IgD-negative memory B cell (primary cell): ENCODE results near the gene EBF3. TPM values are rescaled to one million over a fixed set of nuclear protein-coding genes. Genes with fewer than 3 reads are reported as not detected.

Source experiments
- H3K27ac Mint-ChIP-seq, 3 donors: one replicate each; pipeline ENCODE4 v1.8.0; 2020 to 2022; ENCODE audit warnings: mild to moderate bottlenecking in 3 of 3, mixed read lengths in 3 of 3, moderate library complexity in 1 of 3
- H3K27me3 Mint-ChIP-seq: one replicate; pipeline ENCODE4 v1.8.0; 2021; ENCODE audit warnings: mixed read lengths
- H3K36me3 Mint-ChIP-seq: one replicate; pipeline ENCODE4 v1.8.0; 2020; ENCODE audit warnings: mild to moderate bottlenecking, mixed read lengths
- H3K4me1 Mint-ChIP-seq, 3 donors: one replicate each; pipeline ENCODE4 v1.8.0; 2020 to 2022; ENCODE audit warnings: mixed read lengths in 3 of 3, mild to moderate bottlenecking in 1 of 3
- H3K4me3 Mint-ChIP-seq, 4 donors: one replicate each; pipeline ENCODE4 v1.8.0; 2020 to 2022; ENCODE audit warnings: mild to moderate bottlenecking in 4 of 4, mixed read lengths in 4 of 4, moderate library complexity in 3 of 4
- H3K9me3 Mint-ChIP-seq, 3 donors: one replicate each; pipeline ENCODE4 v1.8.0; 2020 to 2021; ENCODE audit warnings: mixed read lengths in 3 of 3, mild to moderate bottlenecking in 1 of 3
- polyA plus RNA-seq: library from polyadenylated mRNA; unstranded; fragments of 300-500 nt; fragmentation: Illumina TruSeq; gene quantifications from one replicate; pipeline ENCODE4 v1.2.3, GENCODE V29; 2021

The EBF3 gene
- polyA plus RNA-seq, 1 donor from 2014 or later = not detected

DNA sequence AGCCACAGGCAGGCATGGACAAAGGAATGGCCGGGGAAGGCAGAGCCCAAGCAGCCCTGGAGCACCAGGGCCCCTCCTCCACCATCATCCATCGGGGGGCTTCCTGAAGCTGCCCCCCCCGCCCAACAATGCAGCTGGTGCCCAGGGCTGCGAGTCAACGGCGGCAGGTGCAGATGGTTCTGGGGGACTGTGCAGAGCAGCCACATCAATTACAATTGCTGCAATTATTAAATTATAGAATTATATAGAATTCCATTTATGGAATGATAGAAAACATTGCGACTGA, 28.3 kb downstream of the EBF3 start:
- Mint-ChIP-seq H3K36me3 (no peaks in the 10 kb centered on the region), H3K4me1 (no peaks in the 10 kb centered on the region), H3K27ac (no peak overlapping the region), H3K27me3 (peaks cover 4% of the 10 kb centered on the region), H3K4me3 (no peak overlapping the region), H3K9me3 (peaks cover 0 to 3% (median 0%) of the 10 kb centered on the region in 3 donors)

DNA sequence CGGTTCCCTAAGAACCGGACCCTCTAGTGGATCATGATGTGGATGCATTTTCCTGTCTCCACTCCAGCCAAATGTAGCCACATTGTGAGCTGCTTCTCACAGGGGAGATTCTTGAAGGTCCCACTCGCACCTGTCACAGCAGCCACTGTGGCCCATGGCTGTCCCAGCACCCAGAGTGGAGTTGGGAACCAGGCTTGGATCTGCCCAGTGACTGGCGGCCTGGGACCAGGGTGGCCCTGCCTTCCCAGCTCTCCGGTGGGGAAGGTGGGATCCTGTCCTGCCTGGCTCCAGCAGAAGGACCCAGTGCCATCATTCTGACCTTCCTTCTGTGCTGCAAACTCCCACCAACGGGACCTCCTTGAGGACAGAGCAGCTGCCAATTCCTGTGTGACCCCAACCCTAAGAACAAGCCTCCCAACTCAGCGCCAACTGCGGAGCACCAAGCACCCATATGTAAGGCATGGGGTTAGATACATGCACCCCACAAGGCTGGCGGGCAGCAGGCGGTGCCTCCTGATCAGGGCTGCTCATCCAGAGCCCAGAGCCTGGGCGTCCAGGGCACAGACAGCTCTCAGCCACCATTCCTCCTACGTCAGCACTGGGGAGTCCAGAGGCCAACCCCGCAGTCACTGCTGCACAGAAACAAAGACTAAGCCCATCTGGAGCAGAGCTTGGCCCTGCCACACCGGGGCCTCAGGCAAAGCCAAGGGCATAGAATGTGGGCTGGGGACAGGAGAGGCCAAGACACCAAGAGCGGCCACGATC, 28.8 kb downstream of the EBF3 start:
- Mint-ChIP-seq H3K36me3 (no peaks in the 10 kb centered on the region), H3K9me3 (peaks cover 0 to 3% (median 0%) of the 10 kb centered on the region in 3 donors), H3K27me3 (peaks cover 4% of the 10 kb centered on the region), H3K4me1 (no peaks in the 10 kb centered on the region), H3K4me3 (no peak overlapping the region), H3K27ac (no peak overlapping the region)

DNA sequence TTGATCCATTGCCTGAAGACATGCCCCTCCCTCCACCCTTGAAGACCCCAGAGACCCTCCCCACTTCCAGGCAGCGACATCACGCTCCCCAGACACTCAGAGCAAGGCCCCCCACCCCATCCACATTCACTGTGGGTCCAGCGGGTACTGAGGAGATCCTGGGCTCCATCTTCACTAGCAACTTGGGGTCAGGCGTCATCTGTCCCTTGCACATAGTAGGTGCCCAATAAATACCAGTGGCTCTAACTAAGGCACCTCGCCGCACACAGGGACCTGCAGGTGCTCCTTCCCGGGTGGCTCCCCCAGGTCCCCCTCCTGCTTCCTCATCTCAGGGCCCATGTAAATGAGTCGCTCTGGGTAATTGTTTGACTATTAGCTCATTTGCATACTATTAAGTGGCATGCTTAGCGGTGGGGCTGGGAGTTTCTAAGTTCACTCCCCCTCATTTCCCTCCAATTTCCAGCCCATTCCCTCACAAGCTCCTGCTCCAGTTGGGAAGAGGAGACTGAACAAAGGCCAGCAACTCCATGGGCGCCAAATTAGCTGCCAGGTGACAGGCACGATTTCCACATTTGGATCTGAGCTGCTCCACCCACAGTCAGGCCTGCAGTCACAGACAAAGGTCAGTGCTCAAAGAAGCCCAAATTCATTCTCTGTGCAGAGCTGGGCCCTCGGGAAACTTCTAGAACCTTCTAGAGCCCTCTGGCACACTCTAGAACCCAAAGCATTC, 29.7 kb downstream of the EBF3 start:
- H3K4me3 Mint-ChIP-seq = no peak overlapping the region
- no peak overlapping the region for H3K27ac Mint-ChIP-seq
- peaks cover 0 to under 1% (median 0%) of the 10 kb centered on the region in 3 donors for H3K9me3 Mint-ChIP-seq
- H3K36me3 Mint-ChIP-seq = no peaks in the 10 kb centered on the region
- peaks cover 4% of the 10 kb centered on the region for H3K27me3 Mint-ChIP-seq
- H3K4me1 Mint-ChIP-seq = no peaks in the 10 kb centered on the region

DNA sequence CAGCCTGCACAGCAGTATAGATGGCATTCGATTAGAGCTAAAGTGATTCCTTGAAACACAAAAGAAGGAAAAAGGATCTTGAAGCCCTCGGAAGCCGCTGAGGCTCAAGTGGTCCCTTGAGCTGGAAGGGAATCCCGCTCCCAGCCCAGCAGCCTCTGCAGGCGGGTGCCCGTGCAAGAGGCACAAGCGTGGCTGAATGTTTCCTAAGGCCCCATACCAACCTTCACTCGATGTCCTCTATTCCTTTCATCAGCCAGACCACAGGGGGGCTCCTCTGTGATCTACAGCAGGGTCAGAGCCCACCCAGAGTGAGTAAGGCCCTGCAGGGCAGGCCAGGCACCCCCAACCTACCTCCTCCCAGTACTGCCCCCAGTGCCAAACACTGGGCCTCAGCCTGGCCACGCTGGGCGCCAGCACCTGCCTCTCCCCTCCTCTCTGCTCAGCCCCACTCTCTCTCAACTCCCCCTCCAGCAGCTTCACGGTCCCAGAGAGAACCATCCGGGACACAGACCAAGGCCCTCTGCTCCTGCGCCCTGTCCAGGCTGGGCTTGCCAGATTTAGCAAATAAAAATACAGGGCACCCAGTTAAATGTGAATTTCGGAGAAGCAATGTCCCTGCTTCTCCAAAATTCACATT, 30.5 kb downstream of the EBF3 start:
- Mint-ChIP-seq H3K4me3 (no peak overlapping the region), H3K27ac (no peak overlapping the region), H3K4me1 (no peaks in the 10 kb centered on the region), H3K9me3 (no peaks in the 10 kb centered on the region), H3K27me3 (peaks cover 4% of the 10 kb centered on the region), H3K36me3 (no peaks in the 10 kb centered on the region)

DNA sequence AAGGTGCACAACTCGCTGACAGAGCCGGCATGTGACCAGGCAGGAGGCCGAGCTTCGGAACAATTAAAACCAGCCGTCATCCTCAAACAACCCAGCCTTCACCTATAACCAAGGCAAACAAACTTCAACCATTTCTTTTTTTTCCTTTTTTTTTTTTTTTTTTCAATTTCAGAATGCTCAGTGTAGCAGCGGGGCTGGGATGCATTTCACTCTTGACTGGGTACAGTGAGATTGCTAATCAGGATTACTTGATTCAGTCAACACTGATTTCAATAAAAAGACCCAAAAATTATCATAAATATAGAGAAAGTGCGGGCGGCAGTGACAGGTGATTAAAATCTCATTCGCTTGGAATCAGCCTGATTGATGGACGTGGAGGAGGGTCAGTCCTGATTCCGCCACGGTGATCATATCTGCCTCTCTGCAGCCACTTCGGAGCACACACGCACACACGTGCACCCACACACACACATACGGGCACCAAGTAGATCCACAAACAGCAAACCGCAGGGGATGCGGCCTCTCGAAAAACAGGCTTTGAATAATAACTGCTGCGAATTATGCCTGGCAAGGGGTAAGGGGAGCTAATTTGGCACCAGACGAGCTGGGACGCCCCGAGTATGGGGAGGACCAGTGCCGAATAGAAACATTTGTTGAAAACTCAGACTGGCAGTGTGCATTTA, 31.2 kb downstream of the EBF3 start:
- Mint-ChIP-seq H3K36me3 (no peaks in the 10 kb centered on the region), H3K4me1 (no peaks in the 10 kb centered on the region), H3K9me3 (no peaks in the 10 kb centered on the region), H3K27me3 (peaks cover 4% of the 10 kb centered on the region), H3K27ac (no peak overlapping the region), H3K4me3 (no peak overlapping the region)

DNA sequence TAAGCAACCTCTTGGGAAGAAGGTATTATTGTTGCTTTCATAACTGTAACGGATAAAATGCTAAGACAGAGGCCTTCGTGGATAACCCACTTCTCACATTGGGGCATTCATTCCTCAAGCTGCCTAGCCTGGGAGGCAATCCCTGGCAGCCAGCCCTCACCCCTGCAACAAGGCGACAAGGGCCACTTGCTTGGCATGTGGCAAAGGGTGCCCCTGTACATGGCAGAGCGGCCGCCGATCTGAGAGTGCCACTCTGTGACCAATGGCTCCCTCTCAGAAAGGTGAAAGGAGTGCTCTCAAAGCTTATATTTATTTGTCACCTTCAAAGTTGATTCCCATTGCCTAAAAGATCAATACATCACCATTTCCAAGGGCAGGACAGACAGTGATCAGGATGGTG, 31.9 kb downstream of the EBF3 start:
- Mint-ChIP-seq H3K27me3 (peaks cover 4% of the 10 kb centered on the region), H3K4me3 (no peak overlapping the region), H3K9me3 (no peaks in the 10 kb centered on the region)

DNA sequence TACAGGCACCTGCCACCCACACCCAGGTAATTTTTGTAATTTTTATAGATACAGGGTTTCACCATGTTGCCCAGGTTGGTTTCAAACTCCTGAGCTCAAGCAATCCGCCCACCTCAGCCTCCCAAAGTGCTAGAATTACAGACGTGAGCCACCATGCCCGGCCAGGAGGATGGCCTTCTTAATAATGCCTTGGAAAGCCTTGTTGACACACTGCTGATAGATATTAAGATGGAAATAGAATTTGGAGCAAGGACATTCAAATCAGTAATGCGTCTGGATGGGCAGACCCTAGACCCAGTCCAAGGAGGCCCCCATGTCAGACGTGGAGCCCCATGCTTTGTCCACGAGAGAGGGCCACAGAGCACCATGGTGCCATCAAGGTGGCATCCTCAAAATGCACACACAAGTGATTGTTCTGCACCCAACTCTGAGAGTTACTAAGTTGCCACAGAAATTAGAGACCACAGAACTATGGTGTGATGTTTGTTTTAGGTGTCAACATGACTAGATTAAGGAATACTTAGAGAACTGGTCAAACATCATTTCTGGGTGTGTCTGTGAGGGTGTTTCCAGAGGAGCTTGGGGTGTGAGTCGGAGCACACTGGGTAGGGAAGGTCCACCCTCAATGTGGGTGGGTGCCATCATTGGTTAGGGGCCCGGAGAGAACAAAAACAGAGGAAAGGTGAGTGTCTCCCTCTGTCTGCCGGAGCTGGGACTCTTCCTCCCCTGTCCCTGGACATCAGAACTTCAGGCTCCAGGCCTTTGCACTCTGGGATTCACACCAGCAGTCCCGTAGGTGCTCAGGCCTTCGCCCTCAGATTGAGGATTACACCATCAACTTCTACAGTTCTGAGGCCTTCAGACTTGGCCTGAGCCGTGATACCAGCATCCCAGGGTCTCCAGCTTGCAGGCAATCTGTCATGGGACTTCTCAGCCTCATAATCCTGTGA, 34.5 kb downstream of the EBF3 start:
- Mint-ChIP-seq H3K4me3 (no peak overlapping the region), H3K4me1 (no peaks in the 10 kb centered on the region), H3K9me3 (no peaks in the 10 kb centered on the region), H3K27me3 (peaks cover 4% of the 10 kb centered on the region), H3K36me3 (no peaks in the 10 kb centered on the region), H3K27ac (no peak overlapping the region)

More for the DNA sequence above, 31.9 kb downstream of the EBF3 start:
- Mint-ChIP-seq H3K27ac (no peak overlapping the region), H3K36me3 (no peaks in the 10 kb centered on the region), H3K4me1 (no peaks in the 10 kb centered on the region)

DNA sequence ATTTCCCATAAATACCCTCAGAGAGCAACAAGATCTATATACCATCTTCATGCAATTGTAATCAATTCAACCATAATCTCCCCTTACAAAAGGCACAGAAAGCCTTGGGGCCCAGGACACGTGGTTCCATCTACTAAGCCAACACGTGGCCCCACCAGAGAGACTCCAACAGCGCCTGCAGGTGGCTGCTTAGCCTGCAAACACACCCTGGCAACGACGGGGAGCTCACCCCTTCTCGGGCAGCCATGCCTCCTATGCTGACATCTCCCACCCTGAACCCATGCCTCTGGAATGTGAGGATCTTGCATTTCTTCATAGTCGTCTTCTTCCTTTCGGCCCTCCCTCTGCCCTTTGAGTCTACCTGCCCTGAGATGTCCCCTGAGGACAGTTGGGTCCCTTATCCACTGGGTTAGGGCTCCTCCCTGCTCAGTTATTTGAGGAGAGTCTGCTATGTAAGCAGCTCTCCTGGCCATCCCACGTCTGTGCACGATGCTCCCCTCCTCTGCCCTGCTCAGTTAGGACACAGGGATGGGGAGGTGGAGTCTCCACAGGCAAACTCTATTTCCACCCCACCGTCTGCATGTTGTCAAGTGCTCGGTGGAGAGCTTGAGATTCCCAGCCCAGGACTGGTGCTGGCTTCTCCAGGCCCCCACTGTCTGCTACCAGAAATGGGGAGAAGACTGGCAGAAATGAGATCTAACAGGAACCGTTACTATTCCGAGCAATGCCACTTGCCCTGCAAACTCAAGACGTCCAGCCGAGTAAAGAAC, 36.5 kb downstream of the EBF3 start:
- H3K4me3 Mint-ChIP-seq = no peak overlapping the region
- H3K27me3 Mint-ChIP-seq = peaks cover 4% of the 10 kb centered on the region

DNA sequence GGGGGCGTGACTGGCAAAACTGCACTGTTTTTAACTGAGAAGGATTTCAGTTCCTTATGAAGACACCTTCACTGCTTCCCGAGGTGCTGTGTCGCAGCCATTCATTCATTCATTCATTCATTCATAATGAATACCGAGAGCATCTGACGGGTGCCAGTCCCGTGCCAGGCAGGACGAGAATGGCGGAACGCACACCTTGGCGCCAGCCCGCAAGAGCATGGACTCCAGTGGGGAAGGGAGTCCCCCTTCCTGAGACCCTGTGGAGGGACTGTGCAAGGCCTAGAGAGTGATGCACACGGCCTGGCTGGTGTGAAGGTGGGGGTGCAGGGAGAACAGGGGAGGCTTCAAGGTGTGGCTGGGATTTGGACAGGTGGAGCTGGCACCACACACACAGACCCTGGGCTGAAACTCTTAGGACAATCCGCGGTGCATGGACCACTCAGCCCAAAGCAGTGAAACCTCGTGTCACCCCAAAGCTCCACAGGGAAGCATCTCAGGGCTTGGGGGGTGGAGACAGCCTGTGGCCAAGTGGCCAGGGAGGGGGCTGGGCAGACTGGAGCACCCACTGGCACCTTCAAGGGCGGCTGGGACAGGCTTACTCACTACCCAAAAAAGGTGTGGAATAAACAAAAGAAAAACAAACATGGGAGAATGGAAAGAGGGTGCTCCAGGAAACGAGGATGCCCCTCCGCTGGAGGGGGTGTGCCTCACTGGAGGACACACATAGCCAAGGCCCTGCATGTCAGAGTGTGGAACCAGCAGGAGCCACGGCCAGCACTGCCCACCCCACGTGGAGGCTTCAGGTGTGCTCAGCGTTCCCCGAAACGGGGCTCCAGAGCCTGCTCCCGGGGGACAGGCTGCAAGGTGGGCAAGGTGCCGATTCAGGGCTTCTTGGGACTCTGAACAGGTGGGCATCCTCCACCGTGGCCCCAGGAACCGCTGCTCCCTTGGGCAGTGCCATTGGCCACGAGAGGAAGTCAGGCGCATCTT, 37.7 kb downstream of the EBF3 start:
- no peak overlapping the region for H3K4me3 Mint-ChIP-seq
- H3K27me3 Mint-ChIP-seq = peaks cover 4% of the 10 kb centered on the region
- no peak overlapping the region for H3K27ac Mint-ChIP-seq
- H3K36me3 Mint-ChIP-seq = no peaks in the 10 kb centered on the region
- no peaks in the 10 kb centered on the region for H3K4me1 Mint-ChIP-seq
- no peaks in the 10 kb centered on the region for H3K9me3 Mint-ChIP-seq

More for the DNA sequence above, 36.5 kb downstream of the EBF3 start:
- H3K9me3 Mint-ChIP-seq = no peaks in the 10 kb centered on the region
- no peak overlapping the region for H3K27ac Mint-ChIP-seq
- H3K36me3 Mint-ChIP-seq = no peaks in the 10 kb centered on the region
- no peaks in the 10 kb centered on the region for H3K4me1 Mint-ChIP-seq

DNA sequence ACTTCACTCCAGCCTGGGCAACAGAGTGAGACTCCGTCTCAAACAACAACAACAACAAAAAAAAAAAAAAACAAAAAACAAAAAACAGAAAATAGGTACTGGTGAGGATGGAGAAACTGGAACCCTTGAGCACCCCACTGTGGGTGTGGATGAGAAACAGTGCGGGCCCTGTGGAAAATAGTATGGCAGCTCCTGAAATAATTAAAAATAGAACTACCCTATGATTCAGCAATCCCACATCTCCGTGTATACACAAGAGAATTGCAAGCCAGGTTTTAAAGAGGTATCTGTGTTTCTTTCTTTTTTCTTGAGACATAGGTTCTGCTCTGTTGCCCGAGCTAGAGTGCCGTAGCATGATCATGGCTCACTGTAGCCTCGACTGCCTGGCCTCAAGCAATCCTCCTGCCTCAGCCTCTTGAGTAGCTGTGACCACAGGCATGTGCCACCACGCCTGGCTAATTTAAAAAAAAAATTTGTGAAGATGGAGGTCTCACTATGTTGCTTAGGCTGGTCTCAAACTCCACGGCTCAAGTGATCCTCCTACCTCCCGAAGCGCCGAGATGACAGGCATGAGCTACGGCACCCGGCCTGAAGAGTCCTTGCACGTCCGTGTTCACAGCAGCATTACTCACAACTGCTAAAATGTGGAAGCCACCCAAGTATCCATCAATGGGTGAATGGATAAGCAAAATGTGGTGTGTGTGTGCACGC, 39.5 kb downstream of the EBF3 start:
- no peaks in the 10 kb centered on the region for H3K4me1 Mint-ChIP-seq
- no peak overlapping the region for H3K27ac Mint-ChIP-seq
- no peaks in the 10 kb centered on the region for H3K36me3 Mint-ChIP-seq
- no peak overlapping the region for H3K4me3 Mint-ChIP-seq
- no peaks in the 10 kb centered on the region for H3K9me3 Mint-ChIP-seq
- no peaks in the 10 kb centered on the region for H3K27me3 Mint-ChIP-seq

DNA sequence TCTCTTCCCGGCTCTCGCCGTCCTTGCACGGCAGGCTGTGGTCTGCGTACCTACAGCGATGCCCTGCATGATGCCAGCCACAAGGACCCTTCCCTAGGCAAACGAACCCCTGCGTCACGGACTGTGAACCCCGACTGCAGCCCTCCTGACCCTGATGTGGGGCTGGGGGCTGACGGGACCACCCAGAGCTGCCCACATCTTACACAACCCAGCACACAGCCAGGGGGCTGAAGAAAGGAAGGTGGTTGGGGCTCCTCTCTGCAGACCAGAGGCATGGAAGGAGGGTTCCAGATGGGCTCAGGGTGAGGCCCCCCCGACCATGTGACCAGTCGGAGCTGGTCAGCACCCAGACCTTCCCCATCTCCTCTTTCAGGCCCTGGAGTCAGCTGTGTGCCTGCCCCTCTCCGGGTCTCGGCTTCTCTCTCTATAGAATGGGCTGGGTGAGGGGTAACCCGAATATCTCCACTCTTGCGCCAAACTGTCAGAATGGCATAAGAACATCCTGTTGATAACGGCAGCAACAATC, 41.4 kb downstream of the EBF3 start:
- H3K4me3 Mint-ChIP-seq = no peak overlapping the region

DNA sequence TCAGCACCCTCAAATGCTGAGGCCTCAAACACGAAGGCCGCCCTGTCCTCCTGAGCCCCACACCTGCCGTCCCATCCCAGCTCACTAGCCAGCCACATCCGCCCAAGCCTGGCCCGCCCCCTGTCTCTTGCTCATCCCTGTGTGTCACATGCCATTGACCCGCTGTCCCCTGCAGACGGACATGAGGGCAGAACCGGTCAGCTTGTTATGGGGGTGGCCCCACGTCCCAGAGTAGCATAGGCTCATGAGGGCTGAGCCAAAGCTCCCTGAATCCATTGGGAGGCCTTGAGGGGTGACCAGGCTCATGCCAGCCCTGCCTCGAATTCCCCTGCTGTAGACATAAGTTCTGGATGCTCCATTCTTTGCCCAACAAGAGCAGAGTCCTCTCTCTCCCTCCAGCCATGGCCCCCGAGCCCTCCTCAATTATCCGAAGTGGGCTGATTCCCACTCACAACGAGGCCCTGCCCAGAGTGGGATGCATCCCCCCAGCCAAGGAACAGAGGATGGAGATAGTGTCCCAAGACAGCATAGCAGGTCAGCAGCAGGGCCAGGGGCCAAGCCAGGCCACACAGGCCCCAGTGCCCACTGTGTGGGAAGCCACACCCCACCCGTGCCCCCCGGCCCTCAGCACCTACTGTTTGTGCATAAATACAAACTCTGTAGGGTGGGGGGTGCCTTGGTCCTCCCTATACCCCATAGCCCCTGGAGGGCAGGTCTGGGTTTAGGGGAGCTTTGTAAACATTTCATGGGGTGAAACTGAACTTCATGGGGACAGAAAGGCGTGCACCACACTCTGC, 42.1 kb downstream of the EBF3 start:
- Mint-ChIP-seq H3K4me1 (no peaks in the 10 kb centered on the region), H3K4me3 (no peak overlapping the region), H3K27me3 (no peaks in the 10 kb centered on the region), H3K36me3 (no peaks in the 10 kb centered on the region), H3K27ac (no peak overlapping the region), H3K9me3 (no peaks in the 10 kb centered on the region)

More for the DNA sequence above, 41.4 kb downstream of the EBF3 start:
- no peaks in the 10 kb centered on the region for H3K27me3 Mint-ChIP-seq
- no peaks in the 10 kb centered on the region for H3K4me1 Mint-ChIP-seq
- no peaks in the 10 kb centered on the region for H3K36me3 Mint-ChIP-seq
- no peaks in the 10 kb centered on the region for H3K9me3 Mint-ChIP-seq
- H3K27ac Mint-ChIP-seq = no peak overlapping the region
